Astrocyte of the cerebellum (primary cell): Measurements from ENCODE around the gene SOBP.

Source experiments
- DNase-seq: peaks from one replicate; pipeline ENCODE4 v3.0.0-alpha.2; 2011; ENCODE audit warnings: low read depth
- H3K4me3 ChIP-seq: 2 replicates; pipeline ENCODE4 v1.5.1; 2011; ENCODE audit warnings: mild to moderate bottlenecking, low read depth, low read length, moderate library complexity
- in situ Hi-C: cut with HindIII; loops from 2 replicates; pipeline ENCODE4 v1.10.0; 2017; ENCODE audit warnings: low sequenced_read_pairs
- TF ChIP-seq, protein P1 (sequence below): IDR thresholded peaks from 2 replicates; pipeline ENCODE4 v1.5.1; 2012; ENCODE audit warnings: low read length, low read depth, moderate library complexity, mild to moderate bottlenecking; ENCODE audit errors: missing control alignments

The SOBP gene

DNA sequence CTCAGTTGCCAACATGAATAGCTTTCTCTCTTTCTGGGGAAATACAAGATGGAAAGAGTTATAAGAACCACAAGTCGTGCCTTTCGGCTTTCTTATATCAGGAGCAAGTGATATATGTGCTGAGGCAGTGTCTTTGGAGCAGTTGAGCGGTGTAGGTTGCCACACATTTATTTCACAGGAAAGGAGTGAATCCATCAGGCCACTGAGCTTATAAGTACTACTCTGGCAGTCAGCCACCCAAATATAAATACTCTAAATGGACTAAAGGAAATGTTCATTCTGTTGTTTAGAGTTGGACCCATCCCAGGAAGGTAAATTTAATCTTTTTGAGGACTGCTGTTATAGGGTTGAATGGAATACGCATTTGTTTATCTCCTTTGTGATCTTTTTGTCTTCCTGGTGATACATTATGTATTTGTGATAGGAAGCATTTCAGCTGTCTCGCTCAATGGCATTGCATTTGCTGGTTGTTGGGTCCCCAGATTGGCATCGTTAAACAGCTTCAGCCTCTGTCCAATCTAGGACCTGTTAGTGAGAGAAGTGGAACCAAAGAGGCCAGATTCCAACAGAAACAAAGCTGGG lies 139.7 kb downstream of the SOBP start:
- in situ Hi-C loops: no loop called here
- DNase-seq: no peak
- TF ChIP-seq, protein P1, sequence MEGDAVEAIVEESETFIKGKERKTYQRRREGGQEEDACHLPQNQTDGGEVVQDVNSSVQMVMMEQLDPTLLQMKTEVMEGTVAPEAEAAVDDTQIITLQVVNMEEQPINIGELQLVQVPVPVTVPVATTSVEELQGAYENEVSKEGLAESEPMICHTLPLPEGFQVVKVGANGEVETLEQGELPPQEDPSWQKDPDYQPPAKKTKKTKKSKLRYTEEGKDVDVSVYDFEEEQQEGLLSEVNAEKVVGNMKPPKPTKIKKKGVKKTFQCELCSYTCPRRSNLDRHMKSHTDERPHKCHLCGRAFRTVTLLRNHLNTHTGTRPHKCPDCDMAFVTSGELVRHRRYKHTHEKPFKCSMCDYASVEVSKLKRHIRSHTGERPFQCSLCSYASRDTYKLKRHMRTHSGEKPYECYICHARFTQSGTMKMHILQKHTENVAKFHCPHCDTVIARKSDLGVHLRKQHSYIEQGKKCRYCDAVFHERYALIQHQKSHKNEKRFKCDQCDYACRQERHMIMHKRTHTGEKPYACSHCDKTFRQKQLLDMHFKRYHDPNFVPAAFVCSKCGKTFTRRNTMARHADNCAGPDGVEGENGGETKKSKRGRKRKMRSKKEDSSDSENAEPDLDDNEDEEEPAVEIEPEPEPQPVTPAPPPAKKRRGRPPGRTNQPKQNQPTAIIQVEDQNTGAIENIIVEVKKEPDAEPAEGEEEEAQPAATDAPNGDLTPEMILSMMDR: no peak
- no peak overlapping the region for H3K4me3 ChIP-seq

DNA sequence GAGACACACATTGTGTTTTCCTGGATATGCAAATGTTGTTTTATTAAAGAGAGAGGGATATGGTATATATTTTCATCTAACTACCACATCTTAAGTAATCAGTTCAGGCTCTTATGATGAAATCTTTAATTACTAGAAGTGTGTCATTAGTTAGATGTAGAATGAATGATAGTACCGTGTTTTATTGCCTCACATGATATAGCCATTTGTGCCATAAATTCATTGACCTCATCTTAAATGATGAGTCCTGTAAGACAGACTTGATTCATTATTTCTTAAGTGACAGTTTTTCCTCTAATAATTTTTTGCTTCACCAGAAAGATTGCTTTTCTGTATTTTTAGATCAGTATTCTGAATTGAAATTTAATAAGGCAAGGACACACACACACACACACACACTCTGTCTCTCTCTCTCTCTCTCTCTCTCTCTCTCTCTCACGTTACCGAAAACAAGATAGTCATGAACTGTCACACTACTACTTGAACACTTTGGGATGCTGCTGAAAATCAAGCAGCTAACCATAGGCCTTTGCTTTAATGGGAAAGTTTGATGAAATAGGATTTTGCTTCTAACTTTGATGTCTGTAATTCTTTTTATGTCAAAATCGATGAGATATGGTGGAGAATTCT lies 140.5 kb downstream of the SOBP start:
- TF ChIP-seq, protein P1: no peak
- no peak overlapping the region for H3K4me3 ChIP-seq
- in situ Hi-C loops: no loop called here
- DNase-seq: no peak

DNA sequence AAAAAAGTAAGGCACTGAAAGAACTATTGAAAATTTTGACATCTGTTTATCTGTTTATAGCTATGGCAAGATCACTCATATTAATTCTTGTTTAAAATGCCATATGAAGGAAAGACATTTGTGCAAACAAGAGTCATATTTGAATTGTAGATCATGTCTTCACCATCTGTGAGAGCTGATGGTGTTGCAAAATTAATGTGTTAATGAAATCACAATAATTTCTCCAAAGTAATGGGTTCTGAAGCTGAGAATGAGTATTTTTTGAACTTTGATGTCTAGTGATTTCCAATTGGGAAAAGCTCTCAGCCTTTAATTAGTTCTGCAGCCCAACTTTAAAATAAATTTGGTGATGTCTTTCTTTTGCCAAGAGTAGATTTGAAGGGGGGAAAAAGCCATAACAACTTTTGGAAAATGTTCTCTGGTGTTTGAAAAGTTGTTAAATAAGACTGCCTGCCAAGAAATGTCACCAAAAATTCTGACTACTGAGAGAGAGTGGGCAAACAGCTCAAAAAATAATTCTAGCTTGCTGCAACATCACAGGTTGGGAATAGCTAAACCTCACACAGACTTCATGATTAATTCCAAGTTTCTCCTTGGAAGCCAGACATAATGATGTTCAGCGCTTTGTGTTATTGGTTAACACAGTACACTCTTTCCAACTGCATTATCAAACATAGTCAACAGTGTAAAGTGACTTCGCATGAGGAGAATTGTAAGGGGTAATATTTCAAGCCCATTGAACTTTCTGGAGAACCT lies 142.6 kb downstream of the SOBP start:
- TF ChIP-seq, protein P1: no peak
- DNase-seq: no peak
- no peak overlapping the region for H3K4me3 ChIP-seq
- in situ Hi-C loops: no loop called here

DNA sequence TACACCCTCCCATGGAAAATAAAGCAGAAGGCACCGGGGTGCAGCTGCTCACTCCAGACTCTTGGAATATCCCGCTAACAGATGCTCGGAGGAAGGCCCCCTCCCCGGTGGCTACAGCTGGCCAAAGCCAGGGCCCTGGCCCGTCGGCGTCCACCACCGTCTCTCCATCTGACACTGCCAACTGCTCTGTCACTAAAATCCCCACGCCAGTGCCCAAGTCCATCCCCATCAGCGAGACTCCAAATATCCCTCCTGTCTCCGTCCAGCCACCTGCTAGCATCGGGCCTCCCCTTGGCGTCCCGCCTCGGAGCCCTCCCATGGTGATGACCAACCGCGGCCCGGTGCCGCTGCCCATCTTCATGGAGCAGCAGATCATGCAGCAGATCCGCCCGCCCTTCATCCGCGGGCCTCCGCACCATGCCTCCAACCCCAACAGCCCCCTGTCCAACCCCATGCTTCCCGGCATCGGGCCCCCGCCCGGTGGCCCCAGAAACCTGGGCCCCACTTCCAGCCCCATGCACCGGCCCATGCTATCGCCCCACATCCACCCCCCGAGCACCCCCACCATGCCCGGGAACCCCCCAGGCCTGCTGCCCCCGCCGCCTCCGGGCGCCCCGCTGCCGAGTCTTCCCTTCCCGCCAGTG lies 143.9 kb downstream of the SOBP start:
- DNase-seq: no peak
- in situ Hi-C loops: no loop called here
- TF ChIP-seq, protein P1: no peak
- no peak overlapping the region for H3K4me3 ChIP-seq

DNA sequence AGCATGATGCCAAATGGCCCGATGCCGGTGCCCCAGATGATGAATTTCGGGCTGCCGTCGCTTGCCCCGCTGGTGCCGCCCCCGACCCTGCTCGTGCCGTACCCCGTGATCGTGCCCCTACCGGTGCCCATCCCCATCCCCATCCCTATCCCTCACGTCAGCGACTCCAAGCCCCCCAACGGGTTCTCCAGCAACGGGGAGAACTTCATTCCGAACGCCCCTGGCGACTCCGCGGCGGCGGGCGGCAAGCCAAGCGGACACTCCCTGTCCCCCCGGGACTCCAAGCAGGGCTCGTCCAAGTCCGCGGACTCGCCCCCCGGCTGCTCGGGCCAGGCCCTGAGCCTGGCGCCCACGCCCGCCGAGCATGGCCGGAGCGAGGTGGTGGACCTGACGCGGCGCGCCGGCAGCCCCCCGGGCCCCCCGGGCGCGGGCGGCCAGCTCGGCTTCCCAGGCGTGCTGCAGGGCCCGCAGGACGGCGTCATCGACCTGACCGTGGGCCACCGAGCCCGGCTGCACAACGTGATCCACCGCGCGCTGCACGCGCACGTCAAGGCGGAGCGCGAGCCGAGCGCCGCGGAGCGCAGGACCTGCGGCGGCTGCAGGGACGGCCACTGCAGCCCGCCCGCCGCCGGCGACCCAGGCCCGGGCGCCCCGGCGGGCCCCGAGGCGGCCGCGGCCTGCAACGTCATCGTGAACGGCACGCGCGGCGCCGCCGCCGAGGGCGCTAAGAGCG lies 144.6 kb downstream of the SOBP start:
- no peak for DNase-seq
- TF ChIP-seq, protein P1: no peak
- in situ Hi-C loops: no loop called here
- H3K4me3 ChIP-seq: peak overlapping the region; percentile 10

DNA sequence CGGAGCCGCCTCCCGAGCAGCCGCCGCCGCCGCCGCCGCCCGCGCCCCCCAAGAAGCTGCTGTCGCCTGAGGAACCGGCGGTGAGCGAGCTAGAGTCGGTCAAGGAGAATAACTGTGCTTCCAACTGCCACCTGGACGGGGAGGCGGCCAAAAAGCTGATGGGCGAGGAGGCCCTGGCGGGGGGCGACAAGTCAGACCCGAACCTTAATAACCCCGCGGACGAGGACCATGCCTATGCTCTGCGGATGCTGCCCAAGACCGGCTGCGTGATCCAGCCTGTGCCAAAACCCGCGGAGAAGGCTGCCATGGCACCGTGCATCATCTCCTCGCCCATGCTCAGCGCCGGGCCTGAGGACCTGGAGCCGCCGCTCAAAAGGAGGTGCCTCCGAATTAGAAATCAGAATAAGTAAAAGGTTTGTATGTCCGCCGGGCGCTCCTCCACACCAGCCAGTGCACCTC lies 145.2 kb downstream of the SOBP start:
- DNase-seq: no peak
- H3K4me3 ChIP-seq: no peak overlapping the region
- in situ Hi-C loops: no loop called here
- TF ChIP-seq, protein P1: no peak
